Motor neuron (in vitro differentiated cells): ENCODE measurements around the gene TUBB4A. TPM values are rescaled to one million over a fixed set of nuclear protein-coding genes. Genes with fewer than 3 reads are reported as not detected.

ENCODE experiments used
- ATAC-seq, 8 experiments: fragments of 200-7000 bp; cut with Tn5 transposase; replicated peaks in 6 of 8; 2 replicates each; pipeline ENCODE4 v1.8.0; 2021; ENCODE audit warnings: mild to moderate bottlenecking in 8 of 8, moderate library complexity in 8 of 8
- H3K27ac ChIP-seq, 2 donors: fragments of 250-450 bp; sonication (Bioruptor Pico); 2 replicates each; pipeline ENCODE4 v1.9.0; 2021; ENCODE audit warnings: antibody characterized with exemption in 2 of 2, mild to moderate bottlenecking in 2 of 2, moderate library complexity in 1 of 2
- H3K4me1 ChIP-seq, 2 donors: fragments of 250-450 bp; sonication (Bioruptor Pico); replicated peaks in 1 of 2; 2 replicates each; pipeline ENCODE4 v1.6.1; 2021; ENCODE audit warnings: antibody characterized with exemption in 2 of 2, mild to moderate bottlenecking in 2 of 2, moderate library complexity in 1 of 2
- H3K4me3 ChIP-seq, 5 donors: fragments of 250-450 bp; sonication (Bioruptor Pico); 2 replicates each; pipeline ENCODE4 v1.9.0; 2021; ENCODE audit warnings: antibody characterized with exemption in 5 of 5, mild to moderate bottlenecking in 5 of 5, moderate library complexity in 4 of 5
- WGBS, 10 experiments: fragments of 450-650 bp; shearing (Covaris generic); methylation state at CpG; one replicate each; pipeline ENCODE4 v1.0.0; 2022; 5-methylcytosine and 5-hydroxymethylcytosine counted together
- in situ Hi-C, 9 experiments: fragments of 400-800 bp; cut with MboI; loops; one replicate each; pipeline ENCODE4 v1.15.0; 2021; ENCODE audit warnings: low sequenced_read_pairs in 9 of 9, low pct_unique_long_range_greater_than_20kb in 2 of 9; ENCODE audit not compliant: unreplicated experiment in 9 of 9
- total RNA-seq, 8 experiments: library from RNA; unstranded; fragments of 300-600 nt; gene quantifications; 2 replicates each; pipeline versions ENCODE4 v1.2.3 to v1.2.4, GENCODE V29; 2022

Gene TUBB4A
- total RNA-seq, 8 experiments from 2014 or later: 4.8 to 32.5 (median 15.1) TPM

DNA sequence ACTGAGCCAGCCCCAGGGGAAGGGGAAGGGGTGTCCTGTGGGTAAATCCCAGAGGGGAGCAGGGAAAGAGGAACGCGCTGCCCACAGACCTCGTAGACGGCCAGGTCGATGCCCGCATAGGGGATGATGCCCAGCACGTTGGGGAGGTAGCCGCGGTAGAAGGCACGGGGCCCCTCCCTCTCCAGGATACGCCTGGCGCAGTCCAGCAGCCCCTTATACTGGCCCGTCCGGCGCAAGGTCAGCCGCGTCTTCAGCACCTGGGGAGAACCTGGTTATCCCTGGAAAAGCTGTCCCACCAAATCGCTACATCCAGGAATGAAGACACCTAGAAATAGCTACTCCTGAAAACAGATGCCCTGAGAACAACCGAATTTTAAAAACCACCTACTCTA lies 49.9 kb downstream of the TUBB4A start:
- no peaks in the 10 kb centered on the region for H3K4me1 ChIP-seq
- no peak overlapping the region for H3K4me3 ChIP-seq
- in situ Hi-C loops: no loop called here
- 60 to 100% (median 67%) methylated on average over 1 to 2 of the region's 19 CpGs; no CpG with 5 or more reads in 5 of the 10 experiments for WGBS, 10 experiments
- no peak overlapping the region for H3K27ac ChIP-seq
- ATAC-seq: no peak

DNA sequence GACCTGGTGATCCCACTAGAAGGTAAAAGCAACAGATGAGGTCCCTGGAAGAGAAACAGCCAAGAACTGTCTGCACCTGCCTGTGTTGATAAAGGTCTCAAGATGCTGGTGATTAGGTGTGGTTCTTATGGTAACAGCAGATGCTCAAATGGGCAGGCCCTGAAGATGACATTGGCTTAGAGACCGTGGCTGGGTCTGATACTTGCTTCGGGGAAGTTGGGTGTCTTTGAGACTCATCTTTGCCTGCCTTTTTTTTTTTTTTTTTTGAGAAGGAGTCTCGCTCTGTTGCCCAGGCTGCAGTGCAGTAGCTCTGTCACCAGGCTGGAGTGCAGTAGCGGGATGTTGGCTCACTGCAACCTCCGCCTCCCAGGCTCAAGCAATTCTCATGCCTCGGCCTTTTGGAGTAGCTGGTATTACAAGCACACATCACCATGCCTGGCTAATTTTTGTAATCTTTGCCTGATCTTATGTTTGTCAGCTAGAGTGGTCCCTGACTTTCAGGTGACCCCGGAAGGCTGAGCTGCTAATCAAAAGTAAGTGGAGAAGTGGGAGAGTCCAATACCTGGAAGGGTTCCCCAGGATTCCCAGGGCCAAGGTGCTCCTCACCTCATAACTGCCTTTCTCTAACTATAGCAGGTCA lies 50.4 kb downstream of the TUBB4A start:
- in situ Hi-C loops: no loop called here
- 80 to 100% (median 95%) methylated on average over 1 to 6 of the region's 7 CpGs; no CpG with 5 or more reads in 2 of the 10 experiments for WGBS, 10 experiments

DNA sequence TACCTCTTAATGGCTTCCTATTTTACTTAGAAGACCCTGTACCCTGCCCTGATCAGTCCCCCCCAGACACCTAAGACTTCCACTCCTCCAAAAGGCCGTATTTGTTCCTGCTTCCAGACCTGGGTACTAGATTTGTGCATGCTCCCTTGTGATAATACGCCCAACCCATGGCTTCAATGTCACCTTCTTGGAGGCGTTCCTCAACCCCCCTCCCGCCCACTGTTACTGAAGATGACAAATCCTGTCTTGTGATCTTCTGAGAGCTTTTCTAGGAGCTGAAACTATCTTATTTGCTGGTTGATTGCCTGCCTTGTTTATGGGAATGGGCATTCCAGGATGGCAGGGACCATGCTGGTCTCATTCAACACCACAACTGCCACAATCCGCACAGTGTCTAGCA lies 51.9 kb downstream of the TUBB4A start:
- WGBS, 10 experiments: 83 to 100% (median 97%) methylated on average over 1 to 5 of the region's 5 CpGs
- in situ Hi-C loops: no loop called here
- Histone ChIP-seq H3K27ac (no peak overlapping the region), H3K4me1 (no peaks in the 10 kb centered on the region), H3K4me3 (no peak overlapping the region)
- no peak for ATAC-seq

More for the DNA sequence above, 50.4 kb downstream of the TUBB4A start:
- H3K4me1 ChIP-seq: no peaks in the 10 kb centered on the region
- no peak overlapping the region for H3K27ac ChIP-seq
- ATAC-seq: no peak
- no peak overlapping the region for H3K4me3 ChIP-seq

DNA sequence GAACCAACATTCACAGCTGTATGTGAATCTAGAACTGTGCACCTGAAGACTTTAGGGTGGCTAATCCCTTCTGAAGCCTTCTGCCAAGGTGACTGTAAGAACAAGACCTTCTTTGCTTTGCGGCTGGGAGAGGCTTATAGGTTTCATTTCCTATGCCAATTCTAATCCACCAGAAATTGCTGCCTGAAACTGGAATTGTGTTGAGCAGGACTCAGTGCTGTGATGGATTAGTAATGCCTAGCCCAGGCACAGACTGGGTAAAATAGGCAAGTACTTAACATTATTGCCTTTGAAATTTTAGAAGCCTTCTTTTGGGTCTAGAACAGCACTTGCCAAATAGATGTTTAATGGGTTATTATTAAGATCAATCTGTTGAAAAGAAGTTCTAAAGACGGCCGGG lies 54.1 kb downstream of the TUBB4A start:
- in situ Hi-C loops: no loop called here
- ATAC-seq: no peak
- 88 to 100% (median 100%) methylated on average over 1 to 3 of the region's 3 CpGs; no CpG with 5 or more reads in 4 of the 10 experiments for WGBS, 10 experiments
- no peak overlapping the region for H3K27ac ChIP-seq
- no peaks in the 10 kb centered on the region for H3K4me1 ChIP-seq
- no peak overlapping the region for H3K4me3 ChIP-seq

DNA sequence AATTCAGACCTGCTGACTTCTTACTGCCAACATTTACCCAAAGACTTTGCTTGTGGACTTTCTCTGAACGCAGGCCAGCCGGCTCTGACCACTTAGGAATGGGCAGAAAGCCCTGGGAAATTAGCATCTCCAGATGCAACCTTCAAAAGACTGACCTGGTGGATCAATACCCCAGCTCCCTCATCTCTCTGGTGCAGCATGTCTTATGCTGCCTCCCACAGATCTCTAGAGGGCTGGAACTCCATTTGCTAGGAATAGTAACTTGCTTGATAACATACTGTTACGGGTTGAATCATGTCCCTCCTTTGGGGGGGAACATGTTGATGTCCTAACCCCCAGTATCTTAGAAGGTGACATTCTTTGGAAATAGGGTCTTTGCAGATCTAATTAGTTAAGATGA lies 55.7 kb downstream of the TUBB4A start:
- H3K4me3 ChIP-seq: no peak overlapping the region
- in situ Hi-C loops: no loop called here
- H3K27ac ChIP-seq: no peak overlapping the region
- H3K4me1 ChIP-seq: no peaks in the 10 kb centered on the region
- no peak for ATAC-seq
- WGBS, 10 experiments: 60 to 100% (median 98%) methylated on average over 1 to 3 of the region's 3 CpGs; no CpG with 5 or more reads in 4 of the 10 experiments

Other genes with a start within 250 kb of the TUBB4A start
- gene MLLT1, start 222.3 kb downstream of the TUBB4A start, total RNA-seq: 10 to 100 TPM; 12.4 to 88.7 (median 30.1) TPM
- gene ACER1, start 168.7 kb downstream of the TUBB4A start, total RNA-seq: under 1 TPM in 2 of 8 experiments, not detected in 6; 0.21 to 0.38 TPM
- gene CLPP, start 140.8 kb downstream of the TUBB4A start, total RNA-seq: 10 to 100 TPM; 47.9 to 89.5 (median 65.2) TPM
- gene ALKBH7, start 129.5 kb downstream of the TUBB4A start, total RNA-seq: 100 to 1,000 TPM in 3 of 8 experiments, 10 to 100 TPM in 5; 39.2 to 136 (median 77.5) TPM
- 1 to 10 TPM; 1.2 to 4.3 (median 1.6) TPM for gene PSPN, start 126.4 kb downstream of the TUBB4A start, total RNA-seq
- 100 to 1,000 TPM in 1 of 8 experiments, 10 to 100 TPM in 7; 46.8 to 103 (median 67.3) TPM for gene GTF2F1, start 109.1 kb downstream of the TUBB4A start, total RNA-seq
- gene KHSRP, start 77.5 kb downstream of the TUBB4A start, total RNA-seq: 100 to 1,000 TPM in 5 of 8 experiments, 10 to 100 TPM in 3; 84.3 to 408 (median 137) TPM
- gene SLC25A41, start 68.5 kb downstream of the TUBB4A start, total RNA-seq: under 1 TPM in 6 of 8 experiments, not detected in 2; 0.29 to 0.76 (median 0.49) TPM
- gene SLC25A23, start 42.5 kb downstream of the TUBB4A start, total RNA-seq: 10 to 100 TPM; 10.7 to 28.7 (median 15.6) TPM
- 1 to 10 TPM in 1 of 8 experiments, under 1 TPM in 5, not detected in 2; 0.11 to 1.3 (median 0.46) TPM for gene CRB3, start 38.0 kb downstream of the TUBB4A start, total RNA-seq
- gene DENND1C, start 20.5 kb downstream of the TUBB4A start, total RNA-seq: 1 to 10 TPM in 4 of 8 experiments, under 1 TPM in 4; 0.07 to 2.7 (median 0.98) TPM
- gene TNFSF9, start 28.7 kb upstream of the TUBB4A start, total RNA-seq: 100 to 1,000 TPM in 1 of 8 experiments, 10 to 100 TPM in 2, 1 to 10 TPM in 5; 1.7 to 118 (median 5.9) TPM
- gene CD70, start 88.8 kb upstream of the TUBB4A start, total RNA-seq: 100 to 1,000 TPM in 3 of 8 experiments, 10 to 100 TPM in 2, 1 to 10 TPM in 2, under 1 TPM in 1; 0.71 to 175 (median 11.5) TPM
- gene TNFSF14, start 167.9 kb upstream of the TUBB4A start, total RNA-seq: under 1 TPM in 6 of 8 experiments, not detected in 2; 0.04 to 0.77 (median 0.32) TPM
- 100 to 1,000 TPM in 3 of 8 experiments, 1 to 10 TPM in 2, under 1 TPM in 2, not detected in 1; 0.29 to 441 (median 3.3) TPM for gene C3, start 218.3 kb upstream of the TUBB4A start, total RNA-seq
- 10 to 100 TPM; 19.0 to 76.9 (median 31.0) TPM for gene GPR108, start 235.3 kb upstream of the TUBB4A start, total RNA-seq
- 10 to 100 TPM in 3 of 8 experiments, 1 to 10 TPM in 5; 5.8 to 28.7 (median 9.2) TPM for gene TRIP10, start 237.4 kb upstream of the TUBB4A start, total RNA-seq